GM12878 (cell line): ENCODE data around the gene UBP1. TPM values are rescaled to one million over a fixed set of nuclear protein-coding genes. Genes with fewer than 3 reads are reported as not detected.

Experiments used
- ATAC-seq: fragments of 200-7000 bp; cut with Tn5 transposase; 3 replicates; pipeline ENCODE4 v1.9.1; 2020; ENCODE audit warnings: mild to moderate bottlenecking, moderate library complexity
- BruUV-seq: library from RNA; stranded (reverse); fragments of 400-500 nt; replicated peaks from 2 replicates; lab custom pipeline; 2021; lab: Mats Ljungman, UMichigan
- CTCF ChIA-PET: fragments of 300-600 bp; sonication (Branson Sonifier 250); formaldehyde crosslinking; extraction: SDS; loops from one replicate; lab custom pipeline; 2021; ENCODE audit warnings: inconsistent platforms; lab: Yijun Ruan, JAX
- POLR2A ChIA-PET: fragments of 350-600 bp; formaldehyde crosslinking; extraction: SDS; loops from one replicate; lab custom pipeline; 2021; ENCODE audit warnings: inconsistent platforms; lab: Charles Lee
- RAD21 ChIA-PET: fragments of 300-600 bp; sonication (Branson Sonifier 250); formaldehyde crosslinking; loops from one replicate; lab custom pipeline; 2023; ENCODE audit warnings: antibody characterized with exemption; ENCODE audit not compliant: unreplicated experiment; lab: Charles Lee
- SMC1A ChIA-PET: fragments of 300-600 bp; sonication (Branson Sonifier 250); formaldehyde crosslinking; loops from one replicate; lab custom pipeline; 2023; ENCODE audit not compliant: unreplicated experiment, uncharacterized antibody; lab: Charles Lee
- DNase-seq: peaks from one replicate; pipeline ENCODE4 v3.0.0-alpha.2; 2011; ENCODE audit warnings: low read depth, low spot score
- FAIRE-seq: peaks from 3 replicates; lab custom pipeline; 2011; peaks lifted over from hg19 to GRCh38; lab: Jason Lieb, UNC
- H2AFZ ChIP-seq: 2 replicates; pipeline ENCODE4 v1.6.0; 2011; ENCODE audit warnings: low read depth, low read length, control low read depth; ENCODE audit not compliant: control insufficient read depth
- H3K27ac ChIP-seq: 2 replicates; pipeline ENCODE4 v1.5.1; 2011; ENCODE audit warnings: control low read depth; ENCODE audit not compliant: control insufficient read depth, insufficient read depth
- H3K27me3 ChIP-seq, 2 experiments: replicated peaks in 1 of 2; 2 replicates each; pipeline versions ENCODE4 v1.6.0 to v1.6.1; 2011; ENCODE audit warnings: low read length in 1 of 2; ENCODE audit not compliant: control insufficient read depth in 2 of 2, insufficient read depth in 2 of 2
- H3K36me3 ChIP-seq, 2 experiments: 2 replicates each; pipeline ENCODE4 v1.5.1; 2011; ENCODE audit warnings: low read length in 1 of 2; ENCODE audit not compliant: control insufficient read depth in 2 of 2, insufficient read depth in 2 of 2
- H3K4me1 ChIP-seq: 2 replicates; pipeline ENCODE4 v1.6.1; 2011; ENCODE audit warnings: mild to moderate bottlenecking, low read length, moderate library complexity, mixed read lengths; ENCODE audit not compliant: control insufficient read depth, insufficient read depth
- H3K4me2 ChIP-seq: 2 replicates; pipeline ENCODE4 v1.6.0; 2011; ENCODE audit warnings: control low read depth; ENCODE audit not compliant: control insufficient read depth, insufficient read depth
- H3K4me3 ChIP-seq: fragments of 200-600 bp; sonication (generic); 2 replicates; pipeline ENCODE4 v1.5.1; 2016
- H3K79me2 ChIP-seq: 2 replicates; pipeline ENCODE4 v1.6.0; 2011; ENCODE audit warnings: low read length; ENCODE audit not compliant: control insufficient read depth, insufficient read depth
- H3K9ac ChIP-seq: 2 replicates; pipeline ENCODE4 v1.8.0; 2011; ENCODE audit warnings: low read length, control low read depth, mixed read lengths; ENCODE audit not compliant: control insufficient read depth, insufficient read depth
- H3K9me3 ChIP-seq: replicated peaks from 3 replicates; pipeline ENCODE4 v1.5.1; 2011; ENCODE audit warnings: mild to moderate bottlenecking, low read length; ENCODE audit not compliant: control insufficient read depth, insufficient read depth
- H4K20me1 ChIP-seq: 2 replicates; pipeline ENCODE4 v1.6.0; 2011; ENCODE audit not compliant: control insufficient read depth, insufficient read depth
- FOXK2 ChIP-seq: fragments of 450-650 bp; IDR thresholded peaks from 2 replicates; pipeline ENCODE4 v1.6.1; 2017; ENCODE audit warnings: mild to moderate bottlenecking, moderate library complexity
- HDAC6 ChIP-seq: fragments of 200-600 bp; sonication (generic); IDR thresholded peaks from one replicate; pipeline ENCODE4 v1.8.0; 2017; ENCODE audit warnings: antibody characterized with exemption; ENCODE audit not compliant: unreplicated experiment
- POLR2AphosphoS2 ChIP-seq: IDR thresholded peaks from 2 replicates; pipeline ENCODE4 v1.6.1; 2011; ENCODE audit warnings: low read depth, mild to moderate bottlenecking, low read length, improper control_type of control experiment, moderate library complexity
- SIN3A ChIP-seq: IDR thresholded peaks from 2 replicates; pipeline ENCODE4 v1.6.1; 2012; ENCODE audit warnings: low read depth, low read length, improper control_type of control experiment
- SMC3 ChIP-seq: IDR thresholded peaks from 2 replicates; pipeline ENCODE4 v1.6.1; 2011; ENCODE audit warnings: low read length, improper control_type of control experiment, borderline replicate concordance
- TCF7 ChIP-seq: IDR thresholded peaks from 2 replicates; pipeline ENCODE4 v1.6.1; 2014; ENCODE audit warnings: antibody characterized with exemption, borderline replicate concordance
- WGBS: methylation state at CpG from one replicate; pipeline ENCODE4 v1.1.6; 2016; ENCODE audit warnings: low lambda C conversion rate; ENCODE audit not compliant: insufficient replicate concordance, insufficient coverage; ENCODE audit errors: missing lambda C conversion rate; 5-methylcytosine and 5-hydroxymethylcytosine counted together
- in situ Hi-C: fragments of 300-500 bp; cut with MboI; formaldehyde crosslinking; loops from 9 replicates; pipeline ENCODE4 v1.14.3; 2018; ENCODE audit warnings: mixed read lengths
- intact Hi-C: fragments of 100-400 bp; cut with micrococcal nuclease; formaldehyde crosslinking; loops from one replicate; pipeline ENCODE4 v1.14.2; 2022; ENCODE audit not compliant: unreplicated experiment
- polyA plus RNA-seq, 11 experiments: library from polyadenylated mRNA; depleted of rRNA in 4 of 11; unstranded in 6 of 11; stranded (reverse) in 5 of 11; fragments of >200 nt; fragmentation: Nextera tagmentation in 4 of 11; fragmentation: Illumina TruSeq in 1 of 11; extraction: Ambion mirVana in 4 of 11; extraction: Trizol in 1 of 11; gene quantifications; 1 replicate in 1 of 11; 2 replicates in 10 of 11; pipeline versions ENCODE4 v1.2.1 to v1.2.3, GENCODE V29; 2011 to 2016; ENCODE audit warnings: inconsistent platforms in 2 of 11, missing spikeins in 2 of 11, low read depth in 1 of 11
- total RNA-seq, 4 experiments: library from RNA; depleted of rRNA in 3 of 4; stranded (reverse); fragments of >200 nt in 3 of 4; fragmentation: Illumina TruSeq in 1 of 4; extraction: Trizol in 1 of 4; gene quantifications; 2 replicates each; pipeline versions ENCODE4 v1.2.1 to v1.2.3, GENCODE V29; 2013 to 2021
- TF ChIP-seq, protein P1 (sequence below): fragments of 150-350 bp; IDR thresholded peaks from 2 replicates; pipeline ENCODE4 v1.6.1; 2014; ENCODE audit warnings: mild to moderate bottlenecking, low read depth, low read length

Gene UBP1
- total and polyA plus RNA-seq, 10 of the 15 experiments (the other 5 are each of a cell fraction or from before 2014, with no cell fraction given) = 9.3 to 93.6 (median 52.4) TPM

GRCh38 chr3:33426068-33426467, 14.1 kb downstream of the UBP1 start (continued):
- TF ChIP-seq, protein P1, sequence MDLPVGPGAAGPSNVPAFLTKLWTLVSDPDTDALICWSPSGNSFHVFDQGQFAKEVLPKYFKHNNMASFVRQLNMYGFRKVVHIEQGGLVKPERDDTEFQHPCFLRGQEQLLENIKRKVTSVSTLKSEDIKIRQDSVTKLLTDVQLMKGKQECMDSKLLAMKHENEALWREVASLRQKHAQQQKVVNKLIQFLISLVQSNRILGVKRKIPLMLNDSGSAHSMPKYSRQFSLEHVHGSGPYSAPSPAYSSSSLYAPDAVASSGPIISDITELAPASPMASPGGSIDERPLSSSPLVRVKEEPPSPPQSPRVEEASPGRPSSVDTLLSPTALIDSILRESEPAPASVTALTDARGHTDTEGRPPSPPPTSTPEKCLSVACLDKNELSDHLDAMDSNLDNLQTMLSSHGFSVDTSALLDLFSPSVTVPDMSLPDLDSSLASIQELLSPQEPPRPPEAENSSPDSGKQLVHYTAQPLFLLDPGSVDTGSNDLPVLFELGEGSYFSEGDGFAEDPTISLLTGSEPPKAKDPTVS = no peak

DNA sequence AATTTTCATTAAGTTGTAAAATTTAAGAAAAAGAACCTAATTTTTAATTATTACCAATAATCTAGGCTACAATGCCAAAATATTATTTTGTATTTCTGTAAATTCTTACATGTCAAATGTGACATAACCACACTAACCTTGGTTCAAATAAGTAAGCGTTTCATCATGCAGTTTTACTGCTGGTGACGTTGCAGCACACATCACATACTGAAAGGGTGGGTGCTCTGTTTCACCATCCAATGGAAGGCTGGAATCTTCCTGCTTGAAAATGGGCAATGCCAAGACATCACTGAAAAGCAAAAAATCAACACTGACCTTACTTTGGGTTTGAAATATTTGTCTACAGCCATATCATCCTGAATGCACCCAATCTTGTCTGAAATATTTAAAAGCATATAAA, 14.8 kb downstream of the UBP1 start:
- no peak overlapping the region for H3K27ac ChIP-seq
- TF ChIP-seq FOXK2 (no peak), SIN3A (no peak), POLR2AphosphoS2 (no peak), SMC3 (no peak), HDAC6 (no peak), TCF7 (no peak)
- no peak overlapping the region for H3K9ac ChIP-seq
- ChIA-PET POLR2A (no interaction called here), RAD21 (no interaction called here), SMC1A (interaction anchor here (6.3 kb wide), 1 partner anchor 12 kb away, joined by 43 read pairs; no protein-coding TSS in a partner anchor), CTCF (interaction anchor here (0.9 kb wide), 1 partner anchor 294 kb away, joined by 3 read pairs; no protein-coding TSS in a partner anchor)
- H3K9me3 ChIP-seq = peaks cover 5% of the 10 kb centered on the region; the same call in 2 of the 3 replicates
- BruUV-seq = no TSS peak
- no peak overlapping the region for H3K4me3 ChIP-seq
- H4K20me1 ChIP-seq = 0 out of 2 replicates have a peak, but pooled peaks cover 2% of the 10 kb centered on the region
- DNase-seq (no peak), FAIRE-seq (no peak), ATAC-seq (no peak)
- H3K4me2 ChIP-seq = no peak overlapping the region
- H2AFZ ChIP-seq = no peak overlapping the region
- H3K27me3 ChIP-seq = no peaks in the 10 kb centered on the region
- peaks cover 19% of the 10 kb centered on the region for H3K4me1 ChIP-seq
- in situ Hi-C loops = no loop called here
- H3K36me3 ChIP-seq = peaks cover 0 to 12% of the 10 kb centered on the region in 2 experiments; a peak in 3 of 4 replicates
- 98% methylated on average over 2 of the region's 2 CpGs for WGBS
- intact Hi-C loops = no loop called here
- peaks cover 62% of the 10 kb centered on the region for H3K79me2 ChIP-seq
